C4-2B (cell line): ENCODE measurements around the gene GPR3.
"Not testable (repeated sequence)": the region's sequence is repeated elsewhere in the genome, so short reads cannot be mapped to it uniquely, and the experiment has no call there.

ENCODE experiments used
- H3K27ac ChIP-seq: fragments of 450-650 bp; 2 replicates; pipeline ENCODE4 v1.5.1; 2017
- ZFX ChIP-seq: fragments of 450-650 bp; IDR thresholded peaks from 2 replicates; pipeline ENCODE4 v1.6.1; 2017
- TF ChIP-seq, protein P1 (sequence below): fragments of 450-650 bp; conservative IDR thresholded peaks from 2 replicates; pipeline ENCODE4 v1.5.1; 2017; ENCODE audit warnings: mild to moderate bottlenecking

GPR3 gene

GRCh38 chr1:27406362-27406680 is 13.9 kb downstream of the GPR3 start:
- no peak overlapping the region for H3K27ac ChIP-seq
- TF ChIP-seq ZFX: no peak
- TF ChIP-seq, protein P1, sequence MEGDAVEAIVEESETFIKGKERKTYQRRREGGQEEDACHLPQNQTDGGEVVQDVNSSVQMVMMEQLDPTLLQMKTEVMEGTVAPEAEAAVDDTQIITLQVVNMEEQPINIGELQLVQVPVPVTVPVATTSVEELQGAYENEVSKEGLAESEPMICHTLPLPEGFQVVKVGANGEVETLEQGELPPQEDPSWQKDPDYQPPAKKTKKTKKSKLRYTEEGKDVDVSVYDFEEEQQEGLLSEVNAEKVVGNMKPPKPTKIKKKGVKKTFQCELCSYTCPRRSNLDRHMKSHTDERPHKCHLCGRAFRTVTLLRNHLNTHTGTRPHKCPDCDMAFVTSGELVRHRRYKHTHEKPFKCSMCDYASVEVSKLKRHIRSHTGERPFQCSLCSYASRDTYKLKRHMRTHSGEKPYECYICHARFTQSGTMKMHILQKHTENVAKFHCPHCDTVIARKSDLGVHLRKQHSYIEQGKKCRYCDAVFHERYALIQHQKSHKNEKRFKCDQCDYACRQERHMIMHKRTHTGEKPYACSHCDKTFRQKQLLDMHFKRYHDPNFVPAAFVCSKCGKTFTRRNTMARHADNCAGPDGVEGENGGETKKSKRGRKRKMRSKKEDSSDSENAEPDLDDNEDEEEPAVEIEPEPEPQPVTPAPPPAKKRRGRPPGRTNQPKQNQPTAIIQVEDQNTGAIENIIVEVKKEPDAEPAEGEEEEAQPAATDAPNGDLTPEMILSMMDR: no peak

DNA sequence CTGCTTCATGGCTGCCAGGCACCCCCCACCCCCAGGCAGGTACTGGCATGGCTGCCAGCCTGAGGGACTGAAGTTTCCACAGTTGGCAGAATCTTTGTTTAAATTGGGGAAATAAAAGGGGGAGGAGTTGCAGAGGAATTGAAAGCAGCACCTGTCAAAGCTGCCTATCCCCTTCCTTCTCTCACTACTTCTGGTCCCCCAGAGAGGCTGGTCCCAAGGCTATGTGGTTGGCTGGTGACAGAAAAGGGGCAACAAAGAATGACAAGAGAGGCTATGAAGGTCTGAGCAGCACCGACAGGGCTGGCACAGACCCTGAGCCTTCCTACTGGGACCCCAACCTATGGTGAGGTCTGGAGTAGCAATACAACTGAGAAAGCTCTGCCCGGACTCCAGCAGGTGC is 14.4 kb downstream of the GPR3 start:
- not testable (repeated sequence) for H3K27ac ChIP-seq

DNA sequence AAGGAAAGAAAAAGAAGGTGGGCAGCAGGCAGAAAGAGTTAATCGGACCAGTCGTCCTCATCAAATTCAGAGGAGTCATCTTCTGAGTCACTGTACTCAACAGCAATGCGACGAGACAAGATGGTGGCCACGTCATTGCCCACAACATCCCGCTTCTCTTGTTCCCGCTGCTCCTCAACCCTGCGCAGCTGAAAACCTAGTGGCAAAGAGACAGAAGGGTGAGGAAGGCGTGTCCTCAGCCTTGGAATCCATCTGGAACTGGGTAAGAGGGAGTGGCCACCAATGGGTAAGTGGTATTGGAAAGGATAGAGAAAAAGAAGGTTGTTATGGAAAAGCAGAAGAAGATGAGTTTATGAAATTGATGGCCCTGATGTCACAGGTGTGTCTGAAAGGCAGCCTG is 15.7 kb downstream of the GPR3 start:
- no peak overlapping the region for H3K27ac ChIP-seq
- TF ChIP-seq, protein P1: no peak
- TF ChIP-seq ZFX: no peak

- no peak overlapping the region for H3K27ac ChIP-seq
- TF ChIP-seq ZFX: no peak
- TF ChIP-seq, protein P1: no peak
These were observed 17.2 kb downstream of the GPR3 start for GRCh38 chr1:27409669-27410068.

DNA sequence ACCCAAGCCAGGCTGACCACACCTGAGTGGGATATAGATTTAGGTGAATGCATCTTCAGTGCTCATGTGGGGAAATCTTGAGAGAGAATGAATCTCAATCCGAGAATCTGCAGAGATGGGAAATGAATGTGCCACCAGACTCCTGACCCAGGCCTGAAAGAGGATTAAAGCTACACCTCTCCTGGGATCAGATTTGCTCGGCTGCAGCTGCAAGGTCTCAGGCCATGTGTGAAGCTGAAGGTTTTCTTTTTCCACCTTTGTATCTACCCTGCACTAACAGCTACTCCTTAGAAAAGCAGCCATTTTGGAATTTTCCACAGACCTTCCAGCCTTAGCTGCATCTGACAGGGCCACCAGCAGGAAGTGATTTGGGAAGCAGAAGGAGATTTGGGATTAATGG is 18.3 kb downstream of the GPR3 start:
- H3K27ac ChIP-seq: no peak overlapping the region
- no peak for TF ChIP-seq ZFX
- TF ChIP-seq, protein P1: no peak

- no peak overlapping the region for H3K27ac ChIP-seq
- TF ChIP-seq, protein P1: no peak
- TF ChIP-seq ZFX: no peak
These were observed 20.1 kb downstream of the GPR3 start for GRCh38 chr1:27412502-27412901.

- no peak overlapping the region for H3K27ac ChIP-seq
These were observed 20.6 kb downstream of the GPR3 start for GRCh38 chr1:27413004-27413403.

DNA sequence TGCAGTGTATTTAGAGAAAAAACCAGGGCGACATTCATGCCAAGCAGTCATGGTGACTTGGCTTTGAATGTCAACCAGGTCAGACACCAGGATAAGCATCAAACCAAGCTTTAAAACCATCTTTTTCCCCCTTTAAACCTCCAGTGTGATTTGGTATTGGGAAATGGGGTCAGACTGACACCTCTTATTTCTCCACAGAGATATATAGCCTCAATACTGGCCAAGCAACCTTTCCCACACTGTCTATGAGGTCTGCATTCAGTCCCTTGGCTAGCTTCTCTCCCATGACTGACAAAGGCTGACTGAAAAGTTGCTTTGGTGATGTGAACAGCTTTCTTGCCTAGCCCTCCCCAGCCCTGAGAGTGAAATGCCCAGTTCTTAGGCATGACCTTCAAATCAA is 21.7 kb downstream of the GPR3 start:
- no peak for TF ChIP-seq ZFX
- TF ChIP-seq, protein P1: no peak
- H3K27ac ChIP-seq: no peak overlapping the region

More at GRCh38 chr1:27413004-27413403, 20.6 kb downstream of the GPR3 start:
- no peak for TF ChIP-seq ZFX
- TF ChIP-seq, protein P1: no peak
